Keratinocyte (primary cell): ENCODE measurements around the gene SNTG2.

Experiments used
- CTCF ChIP-seq, 3 experiments: IDR thresholded peaks in 1 of 3; conservative IDR thresholded peaks in 1 of 3; optimal IDR thresholded peaks in 1 of 3; 2 replicates in 2 of 3; 3 replicates in 1 of 3; pipeline versions ENCODE3 to v1.5.1; 2011; ENCODE audit warnings: low read length in 3 of 3, mild to moderate bottlenecking in 3 of 3, moderate library complexity in 2 of 3, control low read depth in 1 of 3, inconsistent platforms in 1 of 3; ENCODE audit not compliant: insufficient read depth in 2 of 3; ENCODE audit errors: extremely low read depth in 1 of 3
- EZH2 ChIP-seq: IDR thresholded peaks from one replicate; pipeline ENCODE4 v1.6.1; 2012; ENCODE audit warnings: inconsistent platforms, mild to moderate bottlenecking, low read length, moderate library complexity

DNA sequence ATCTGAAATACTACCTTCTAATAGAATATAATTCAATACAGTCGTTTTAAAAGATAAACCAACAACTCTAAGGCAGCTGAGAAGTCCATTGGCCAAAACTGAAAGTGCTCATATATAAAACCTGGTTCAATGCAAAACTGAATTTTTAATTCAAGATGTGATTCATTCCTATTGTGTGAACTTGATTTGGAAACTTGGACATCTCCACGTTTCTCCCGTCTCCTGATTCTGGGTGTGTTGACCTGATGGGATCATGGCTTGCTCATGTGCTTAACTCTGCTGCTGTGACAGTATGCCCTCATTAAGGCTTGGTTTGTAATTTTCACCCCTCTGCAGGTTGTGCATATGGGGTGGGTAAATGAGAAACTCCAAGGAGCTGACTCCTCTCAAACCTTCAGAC, 296.3 kb downstream of the SNTG2 start:
- TF ChIP-seq CTCF (optimal IDR thresholded peaks at IDR 0.05 in 1 of 3, IDR thresholded peaks at IDR 0.05 in 1 of 3, conservative IDR thresholded peaks at IDR 0.05 in 1 of 3; ENCODE audit: extremely low read depth in 1 of 3, insufficient read depth in 2 of 3, low read length in 3 of 3) (no peak), EZH2 (no peak)
